Ovary (tissue), 3 donors: ENCODE data around the gene FLT3LG.

Source experiments
- EP300 ChIP-seq: sonication (generic); formaldehyde crosslinking; IDR thresholded peaks from one replicate; pipeline ENCODE4 v1.6.1; 2017; ENCODE audit warnings: antibody characterized with exemption
- POLR2A ChIP-seq: fragments of 450-650 bp; IDR thresholded peaks from one replicate; pipeline ENCODE4 v1.6.1; 2017; ENCODE audit warnings: antibody characterized with exemption, mild to moderate bottlenecking, moderate library complexity
- TF ChIP-seq, protein P1 (sequence below), 3 donors: fragments of 450-650 bp in 2 of 3; fragments of 200-600 bp in 1 of 3; IDR thresholded peaks; one replicate each; pipeline versions ENCODE4 v1.5.1 to v1.8.0; 2016 to 2022; ENCODE audit warnings: antibody characterized with exemption in 3 of 3, mild to moderate bottlenecking in 1 of 3
- donor health status: DM: no; HTN: no; CAD: no.

DNA sequence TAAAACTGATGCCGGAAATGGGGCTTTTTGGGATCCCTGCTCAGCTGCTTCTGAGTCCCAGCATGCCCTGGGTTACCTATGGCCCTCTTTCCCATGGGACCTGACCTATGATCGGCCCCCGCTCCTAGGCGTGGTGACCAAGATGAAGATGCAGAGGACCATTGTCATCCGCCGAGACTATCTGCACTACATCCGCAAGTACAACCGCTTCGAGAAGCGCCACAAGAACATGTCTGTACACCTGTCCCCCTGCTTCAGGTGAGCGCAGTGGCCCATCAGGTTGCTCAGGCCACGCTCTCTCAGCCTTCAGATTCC is 23.7 kb downstream of the FLT3LG start:
- TF ChIP-seq, protein P1, sequence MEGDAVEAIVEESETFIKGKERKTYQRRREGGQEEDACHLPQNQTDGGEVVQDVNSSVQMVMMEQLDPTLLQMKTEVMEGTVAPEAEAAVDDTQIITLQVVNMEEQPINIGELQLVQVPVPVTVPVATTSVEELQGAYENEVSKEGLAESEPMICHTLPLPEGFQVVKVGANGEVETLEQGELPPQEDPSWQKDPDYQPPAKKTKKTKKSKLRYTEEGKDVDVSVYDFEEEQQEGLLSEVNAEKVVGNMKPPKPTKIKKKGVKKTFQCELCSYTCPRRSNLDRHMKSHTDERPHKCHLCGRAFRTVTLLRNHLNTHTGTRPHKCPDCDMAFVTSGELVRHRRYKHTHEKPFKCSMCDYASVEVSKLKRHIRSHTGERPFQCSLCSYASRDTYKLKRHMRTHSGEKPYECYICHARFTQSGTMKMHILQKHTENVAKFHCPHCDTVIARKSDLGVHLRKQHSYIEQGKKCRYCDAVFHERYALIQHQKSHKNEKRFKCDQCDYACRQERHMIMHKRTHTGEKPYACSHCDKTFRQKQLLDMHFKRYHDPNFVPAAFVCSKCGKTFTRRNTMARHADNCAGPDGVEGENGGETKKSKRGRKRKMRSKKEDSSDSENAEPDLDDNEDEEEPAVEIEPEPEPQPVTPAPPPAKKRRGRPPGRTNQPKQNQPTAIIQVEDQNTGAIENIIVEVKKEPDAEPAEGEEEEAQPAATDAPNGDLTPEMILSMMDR (IDR thresholded peaks at IDR 0.05), result no peak
- TF ChIP-seq POLR2A (no peak), EP300 (no peak)
